Epidermal melanocyte (primary cell): ENCODE data around the gene SOS2.
"Not testable (repeated sequence)": the region's sequence is repeated elsewhere in the genome, so short reads cannot be mapped to it uniquely, and the experiment has no call there.

Source experiments
- DNase-seq: peaks from one replicate; pipeline ENCODE4 v3.0.0; 2011; ENCODE audit warnings: low spot score; ENCODE audit not compliant: insufficient read length

The SOS2 gene

GRCh38 chr14:50228313-50228712, 3.1 kb downstream of the SOS2 start:
- DNase-seq, result no peak

- no peak for DNase-seq
Measured at GRCh38 chr14:50225974-50226297, 5.4 kb downstream of the SOS2 start.

- peak; percentile 54 for DNase-seq
Measured at GRCh38 chr14:50225067-50225973, 6.1 kb downstream of the SOS2 start.

GRCh38 chr14:50222055-50222613, 9.2 kb downstream of the SOS2 start:
- no peak for DNase-seq

GRCh38 chr14:50218501-50218900, 12.9 kb downstream of the SOS2 start:
- no peak for DNase-seq

- DNase-seq, result no peak
Measured at GRCh38 chr14:50215416-50215815, 16.0 kb downstream of the SOS2 start.

GRCh38 chr14:50213795-50214194, 17.6 kb downstream of the SOS2 start:
- DNase-seq, result no peak

- no peak for DNase-seq
Measured at GRCh38 chr14:50212726-50213125, 18.7 kb downstream of the SOS2 start.

GRCh38 chr14:50210074-50210473, 21.3 kb downstream of the SOS2 start:
- no peak for DNase-seq

GRCh38 chr14:50198499-50198898, 32.9 kb downstream of the SOS2 start:
- no peak for DNase-seq

GRCh38 chr14:50191499-50191898, 39.9 kb downstream of the SOS2 start:
- DNase-seq, result no peak

GRCh38 chr14:50186107-50186506, 45.3 kb downstream of the SOS2 start:
- DNase-seq, result no peak

GRCh38 chr14:50173891-50174290, 57.5 kb downstream of the SOS2 start:
- no peak for DNase-seq

- no peak for DNase-seq
Measured at GRCh38 chr14:50171895-50172294, 59.5 kb downstream of the SOS2 start.

GRCh38 chr14:50167381-50167780, 64.0 kb downstream of the SOS2 start:
- not testable (repeated sequence) for DNase-seq

- no peak for DNase-seq
Measured at GRCh38 chr14:50156111-50156510, 75.3 kb downstream of the SOS2 start.

- no peak for DNase-seq
Measured at GRCh38 chr14:50148799-50149198, 82.6 kb downstream of the SOS2 start.

- DNase-seq, result no peak
Measured at GRCh38 chr14:50139192-50139591, 92.2 kb downstream of the SOS2 start.

- DNase-seq, result no peak
Measured at GRCh38 chr14:50127802-50128201, 103.6 kb downstream of the SOS2 start.

- DNase-seq, result no peak
Measured at GRCh38 chr14:50123062-50123461, 108.3 kb downstream of the SOS2 start.

GRCh38 chr14:50122291-50122690, 109.1 kb downstream of the SOS2 start:
- DNase-seq, result no peak

GRCh38 chr14:50121486-50121885, 109.9 kb downstream of the SOS2 start:
- DNase-seq, result no peak

GRCh38 chr14:50117456-50117855, 113.9 kb downstream of the SOS2 start:
- no peak for DNase-seq
